GM21528 (cell line): ENCODE results near the gene FAM216A.
"Not testable (repeated sequence)": the region's sequence is repeated elsewhere in the genome, so short reads cannot be mapped to it uniquely, and the experiment has no call there.

Experiments used
- ATAC-seq: cut with Tn5 transposase; IDR thresholded peaks from one replicate; pipeline ENCODE4 v1.9.1; 2021; ENCODE audit warnings: mild to moderate bottlenecking, moderate library complexity; ENCODE audit not compliant: unreplicated experiment, low FRiP score

The FAM216A gene

DNA sequence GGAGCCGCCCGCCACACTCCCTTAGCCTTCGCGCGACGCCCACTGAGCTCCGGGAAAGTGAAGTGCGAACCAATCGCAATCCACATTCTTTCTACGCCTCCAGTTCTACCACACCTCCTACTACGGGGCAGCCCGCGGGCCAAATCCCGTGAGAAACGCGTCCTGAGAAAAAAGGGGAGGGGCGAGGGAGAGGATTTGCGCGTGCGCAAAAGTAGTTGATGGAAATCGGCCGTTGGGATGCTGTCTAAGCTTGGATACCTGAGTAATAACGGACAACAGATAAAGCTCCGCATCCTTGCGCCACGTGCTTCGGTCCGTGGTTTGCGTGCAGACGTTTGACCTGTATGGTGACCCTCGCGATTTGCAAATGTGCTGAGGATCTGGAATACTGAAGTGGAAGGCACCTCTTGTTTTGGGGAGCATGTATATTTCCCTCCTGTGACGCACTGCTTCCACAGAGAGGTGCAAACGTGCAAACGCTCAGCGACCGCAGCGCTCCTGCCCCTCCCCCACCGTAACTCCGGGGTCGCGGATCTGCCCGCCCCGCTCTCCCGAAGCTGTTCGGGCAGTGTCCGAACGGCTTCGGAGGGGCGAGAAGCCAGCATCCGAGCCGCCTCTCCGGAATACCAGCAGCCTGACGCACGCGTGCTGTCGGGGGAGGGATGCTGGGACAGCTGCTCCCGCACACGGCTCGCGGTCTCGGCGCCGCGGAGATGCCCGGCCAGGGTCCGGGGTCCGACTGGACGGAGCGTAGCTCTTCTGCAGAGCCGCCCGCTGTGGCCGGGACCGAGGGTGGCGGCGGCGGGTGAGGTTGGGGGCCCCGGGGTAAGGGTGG is at the start of gene FAM216A, which contains the start of gene GPN3:
Gene FAM216A (plus strand): TSS at position 632 of the 835 bp plus-strand sequence. CDS start 31 bp downstream, at position 663.
Gene GPN3 (minus strand): TSS at position 44 of the 835 bp plus-strand sequence. CDS start 54 bp downstream, outside the sequence.
- ATAC-seq: peak; percentile 75

DNA sequence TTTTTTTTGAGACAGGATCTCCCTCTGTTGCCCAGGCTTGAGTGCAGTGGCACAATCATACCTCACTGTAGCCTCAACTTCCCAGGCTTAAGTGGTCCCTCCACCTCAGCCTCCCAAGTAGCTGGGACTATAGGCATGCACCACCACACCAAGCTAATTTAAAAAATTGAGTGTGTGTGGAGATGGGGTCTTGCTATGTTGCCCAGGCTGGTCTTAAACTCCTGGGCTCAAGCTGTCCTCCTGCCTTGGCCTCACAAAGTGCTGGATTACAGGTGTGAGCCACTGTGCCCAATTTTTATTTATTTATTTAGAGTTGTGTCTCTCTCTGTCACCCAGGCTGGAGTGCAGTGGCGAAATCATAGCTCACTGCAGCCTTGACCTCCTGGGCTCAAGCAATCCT is 48.0 kb upstream of the FAM216A start:
- ATAC-seq: not testable (repeated sequence)

DNA sequence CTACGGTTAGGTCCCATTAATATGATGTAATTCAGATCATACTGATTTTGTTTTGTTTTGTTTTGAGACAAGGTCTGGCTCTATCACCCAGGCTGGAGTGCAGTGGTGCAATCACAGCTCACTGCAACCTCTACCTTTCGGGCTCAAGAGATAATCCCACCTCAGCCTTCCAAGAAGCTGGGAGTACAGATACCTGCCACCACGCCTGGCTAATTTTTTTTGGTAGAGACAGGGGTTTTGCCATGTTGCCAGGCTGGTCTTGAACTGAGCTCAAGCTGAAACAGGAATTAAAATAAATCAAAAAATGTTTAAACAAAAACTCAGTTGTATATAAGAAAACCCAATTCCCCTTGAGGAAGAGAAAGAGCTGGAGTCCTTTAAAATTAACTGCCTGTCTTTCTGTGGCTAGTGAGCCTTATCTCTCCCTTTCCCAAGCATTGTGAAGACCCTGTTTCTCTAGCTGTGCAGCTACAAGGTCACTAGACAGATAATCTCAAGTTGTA is 47.4 kb upstream of the FAM216A start:
- ATAC-seq: no peak

- ATAC-seq: no peak
Measured at GRCh38 chr12:110421701-110422100, 46.9 kb upstream of the FAM216A start.

GRCh38 chr12:110424237-110424636 is 44.4 kb upstream of the FAM216A start:
- ATAC-seq: no peak

GRCh38 chr12:110426406-110426805 is 42.2 kb upstream of the FAM216A start:
- ATAC-seq: no peak

GRCh38 chr12:110429676-110430075 is 39.0 kb upstream of the FAM216A start:
- not testable (repeated sequence) for ATAC-seq

DNA sequence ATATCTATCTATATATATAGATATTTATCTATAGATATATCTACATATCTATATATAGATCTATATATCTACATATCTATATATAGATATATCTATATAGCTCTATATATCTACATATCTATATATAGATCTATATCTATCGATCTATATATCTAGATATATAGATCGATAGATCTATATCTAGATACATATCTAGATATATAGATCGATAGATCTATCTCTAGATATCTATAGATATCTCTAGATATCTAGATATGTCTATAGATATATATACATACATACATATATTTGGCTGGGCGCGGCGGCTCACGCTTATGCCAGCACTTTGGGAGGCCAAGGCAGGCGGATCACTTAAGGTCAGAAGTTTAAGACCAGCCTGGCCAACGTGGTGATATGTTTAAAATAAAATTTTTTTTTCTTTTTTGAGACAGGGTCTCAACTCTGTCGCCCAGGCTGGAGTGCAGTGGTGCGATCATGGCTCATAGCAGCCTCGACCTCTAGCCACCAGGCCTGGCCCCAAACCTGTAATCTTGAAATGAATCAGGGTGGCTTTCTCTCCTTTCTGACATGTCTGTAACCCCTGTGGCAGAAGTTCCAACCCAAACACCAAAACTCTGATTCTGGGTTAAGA is 36.6 kb upstream of the FAM216A start:
- ATAC-seq: no peak

GRCh38 chr12:110436231-110436630 is 32.4 kb upstream of the FAM216A start:
- no peak for ATAC-seq

GRCh38 chr12:110444455-110444854 is 24.2 kb upstream of the FAM216A start:
- no peak for ATAC-seq

DNA sequence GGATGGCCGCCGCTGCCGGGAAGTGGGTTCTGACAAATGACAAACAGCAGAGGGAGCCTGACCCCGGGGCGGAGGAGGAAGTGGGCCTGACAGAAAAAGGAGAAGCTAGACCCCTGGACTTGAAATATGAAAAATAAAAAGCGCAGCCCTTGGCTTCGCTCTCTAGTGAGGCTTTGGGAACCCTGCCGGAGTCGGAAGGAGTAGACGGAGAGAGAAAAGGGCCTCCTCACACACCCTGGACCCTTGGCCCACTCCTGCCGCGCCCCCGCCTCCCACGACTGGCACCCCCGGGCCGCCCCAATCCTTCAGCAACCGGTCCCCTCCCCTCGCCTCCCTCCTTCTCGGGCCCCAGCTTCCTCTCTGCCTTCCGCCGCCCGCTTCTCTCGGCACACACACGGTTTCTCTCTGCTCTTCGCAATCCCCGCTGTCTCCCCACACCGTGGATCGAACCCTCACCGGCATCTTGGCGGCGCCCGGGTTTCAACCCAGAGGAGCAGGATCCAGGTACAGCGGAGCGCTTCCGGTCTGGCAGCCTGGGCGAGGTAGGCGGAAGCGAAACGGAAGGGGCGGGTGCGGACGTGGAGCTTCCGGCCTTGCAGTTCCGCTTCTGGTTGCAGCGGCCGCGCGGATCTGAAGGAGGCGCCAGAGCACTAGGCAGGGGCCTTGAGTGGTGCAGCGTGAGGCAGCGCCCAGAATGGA is 18.7 kb upstream of the FAM216A start, which contains the start of gene ARPC3:
Gene ARPC3 (minus strand): TSS at position 539 of the 699 bp plus-strand sequence. CDS start 77 bp downstream, at position 462.
- peak; percentile 89 for ATAC-seq

DNA sequence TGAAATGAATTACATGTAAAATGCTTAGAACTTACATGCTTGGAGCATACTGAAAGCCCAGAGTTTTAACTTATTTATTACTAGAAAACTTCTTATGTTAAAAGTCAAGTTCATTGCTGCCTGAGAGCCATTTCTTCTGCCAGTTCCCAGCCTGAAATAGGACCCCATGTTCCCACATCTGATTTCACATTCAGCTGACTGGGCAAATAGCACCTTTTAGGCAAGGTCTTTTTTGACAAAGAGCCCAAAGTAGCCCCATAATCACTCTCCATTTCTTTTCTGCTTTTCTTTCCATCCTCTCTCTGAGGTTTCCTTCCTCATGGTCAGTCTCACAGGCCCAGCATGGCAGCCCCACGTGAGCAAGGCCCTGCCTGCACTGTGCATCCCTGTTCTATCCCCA is 17.4 kb upstream of the FAM216A start:
- no peak for ATAC-seq

DNA sequence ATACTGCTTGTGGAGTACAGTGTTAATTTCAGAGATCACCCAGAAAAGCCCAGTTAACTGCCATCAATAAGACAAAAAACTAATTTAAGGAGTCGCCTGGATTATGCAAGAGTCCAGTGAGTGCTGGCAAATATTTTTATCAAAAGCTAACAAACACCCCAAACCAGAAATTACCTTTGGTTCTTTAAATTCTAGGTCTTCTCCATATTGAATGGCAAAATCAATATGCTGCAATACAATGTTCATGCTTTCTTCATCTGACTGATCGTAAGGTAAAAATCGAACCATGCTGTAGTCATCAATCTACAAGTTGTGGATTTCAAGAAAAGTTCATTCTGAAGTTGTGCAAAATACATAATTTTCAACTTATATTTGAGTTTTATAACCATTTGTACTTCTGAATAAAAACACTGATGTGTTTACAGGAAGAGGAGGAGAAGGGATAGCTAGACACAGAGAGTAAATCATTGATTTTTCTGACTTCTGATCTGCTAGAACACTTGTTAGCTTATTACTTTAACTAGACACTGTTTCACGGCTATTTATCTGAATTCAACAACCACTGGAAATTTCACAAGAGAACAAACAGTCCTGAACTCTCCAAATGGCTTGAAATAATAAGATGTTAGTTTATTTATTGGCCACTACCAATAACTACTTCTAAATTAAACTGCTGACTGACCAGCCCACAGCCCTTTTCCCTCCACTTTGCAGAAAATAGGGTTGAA is 14.9 kb upstream of the FAM216A start:
- no peak for ATAC-seq

DNA sequence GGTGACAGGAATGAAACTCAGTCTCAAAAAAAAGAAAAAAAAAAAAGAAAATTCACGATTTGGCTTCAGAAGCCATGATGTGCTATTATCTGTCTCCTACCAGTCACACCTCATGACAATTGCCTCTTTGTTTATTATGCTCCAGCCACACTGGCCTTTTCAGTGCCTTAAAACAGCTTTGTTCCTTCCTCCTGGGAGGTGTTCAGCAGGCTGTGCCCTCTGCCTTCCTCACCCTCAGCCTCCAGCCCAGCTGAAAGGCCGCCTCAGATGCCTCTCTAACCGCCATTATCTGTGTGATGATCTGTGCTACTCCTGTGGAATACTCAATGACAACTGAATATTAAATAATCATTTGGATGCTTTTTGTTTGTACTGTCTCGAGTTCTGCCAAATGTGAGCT is 9.9 kb upstream of the FAM216A start:
- no peak for ATAC-seq

GRCh38 chr12:110461189-110461588 is 7.5 kb upstream of the FAM216A start:
- not testable (repeated sequence) for ATAC-seq

DNA sequence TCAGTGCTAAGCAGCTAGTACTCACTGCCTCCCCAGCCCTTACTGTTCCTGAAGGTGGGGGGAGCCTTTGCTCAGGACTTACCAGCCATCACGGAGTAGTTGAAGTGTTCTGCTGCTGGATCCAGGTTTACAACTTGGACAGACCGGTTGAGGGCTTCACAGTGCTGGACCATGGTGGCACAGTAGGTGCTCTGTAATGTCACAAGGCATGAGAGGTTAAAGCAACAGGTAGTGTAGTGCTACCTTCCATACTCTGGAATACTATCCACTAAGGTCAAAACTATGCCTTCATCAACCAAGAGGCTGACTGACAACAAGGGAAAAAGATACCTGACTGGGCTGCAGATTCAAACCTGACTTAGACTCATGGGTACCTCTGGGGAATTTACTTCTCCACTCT is 3.6 kb upstream of the FAM216A start:
- ATAC-seq: no peak

DNA sequence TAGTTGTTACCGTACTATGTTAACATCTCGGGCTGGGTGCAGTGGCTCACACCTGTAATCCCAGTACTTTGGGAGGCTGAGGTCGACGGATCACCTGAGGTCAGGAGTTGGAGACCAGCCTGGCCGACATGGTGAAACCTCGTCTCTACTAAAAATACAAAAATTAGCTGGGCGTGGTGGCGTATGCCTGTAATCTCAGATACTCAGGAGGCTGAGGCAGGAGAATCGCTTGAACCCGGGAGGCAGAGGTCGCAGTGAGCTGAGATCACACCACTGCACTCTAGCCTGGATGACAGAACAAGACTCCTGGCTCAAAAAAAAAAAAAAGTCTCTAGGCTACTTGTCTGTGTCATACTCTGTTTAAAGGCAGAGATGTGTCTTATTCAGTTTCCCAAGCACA is 2.9 kb upstream of the FAM216A start:
- ATAC-seq: not testable (repeated sequence)

GRCh38 chr12:110466791-110467190 is 1.9 kb upstream of the FAM216A start:
- ATAC-seq: no peak

GRCh38 chr12:110467847-110468213 is 815 bp upstream of the FAM216A start:
- no peak for ATAC-seq

- no peak for ATAC-seq
Measured at GRCh38 chr12:110475426-110475825, 6.8 kb downstream of the FAM216A start.
